ENCODE measurements around the gene AQP9. TPM values are rescaled to one million over a fixed set of nuclear protein-coding genes. Genes with fewer than 3 reads are reported as not detected.

The AQP9 gene
- total RNA-seq, 1 donor from 2014 or later, result not detected

DNA sequence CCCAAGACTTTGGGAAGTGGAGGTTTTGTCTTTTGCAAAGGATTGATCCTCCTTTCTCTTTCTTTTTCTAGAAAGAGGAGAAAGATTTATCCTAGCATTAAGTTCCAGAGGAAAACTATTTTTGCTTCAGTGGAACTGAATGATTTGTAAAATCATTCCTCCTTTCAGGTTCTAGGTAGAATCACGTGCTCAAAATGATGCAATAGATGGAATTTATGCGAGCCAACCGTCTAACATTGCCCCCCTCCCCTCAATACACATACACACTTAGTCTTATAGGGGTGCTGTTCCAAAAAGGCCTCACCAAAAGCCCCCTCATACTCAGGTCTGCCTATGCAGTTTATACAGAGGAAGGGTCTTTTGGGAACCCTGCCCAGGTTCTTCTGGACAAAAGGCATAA is 85.3 kb downstream of the AQP9 start:
- peaks cover 5% of the 10 kb centered on the region for H3K4me1 Mint-ChIP-seq
- no peaks in the 10 kb centered on the region for H3K4me1 ChIP-seq
- H2AFZ ChIP-seq (replicated peaks), result peak overlapping the region; percentile 27
- no peak overlapping the region for H3K4me3 Mint-ChIP-seq
- no peaks in the 10 kb centered on the region for H3K79me2 ChIP-seq (ENCODE audit: low read depth)
- no peak for DNase-seq (ENCODE audit: low spot score)
- H3K27ac ChIP-seq, result no peak overlapping the region
- no peaks in the 10 kb centered on the region for H3K9me3 ChIP-seq (ENCODE audit: low read depth)
- no peaks in the 10 kb centered on the region for H3K27me3 Mint-ChIP-seq (ENCODE audit: insufficient read depth, low read depth)
- H3K36me3 ChIP-seq, result no peaks in the 10 kb centered on the region
- no peaks in the 10 kb centered on the region for H4K20me1 ChIP-seq (ENCODE audit: low read depth)
- H3K27ac Mint-ChIP-seq, result no peak overlapping the region
- H3K9ac ChIP-seq, result no peak overlapping the region
- no peak overlapping the region for H3K4me2 ChIP-seq
- H3K9me3 Mint-ChIP-seq, result peaks cover 12% of the 10 kb centered on the region
- TF ChIP-seq EZH2phosphoT487 (IDR thresholded peaks at IDR 0.05) (no peak), EZH2 (IDR thresholded peaks at IDR 0.05) (no peak)
- TF ChIP-seq, protein P1, sequence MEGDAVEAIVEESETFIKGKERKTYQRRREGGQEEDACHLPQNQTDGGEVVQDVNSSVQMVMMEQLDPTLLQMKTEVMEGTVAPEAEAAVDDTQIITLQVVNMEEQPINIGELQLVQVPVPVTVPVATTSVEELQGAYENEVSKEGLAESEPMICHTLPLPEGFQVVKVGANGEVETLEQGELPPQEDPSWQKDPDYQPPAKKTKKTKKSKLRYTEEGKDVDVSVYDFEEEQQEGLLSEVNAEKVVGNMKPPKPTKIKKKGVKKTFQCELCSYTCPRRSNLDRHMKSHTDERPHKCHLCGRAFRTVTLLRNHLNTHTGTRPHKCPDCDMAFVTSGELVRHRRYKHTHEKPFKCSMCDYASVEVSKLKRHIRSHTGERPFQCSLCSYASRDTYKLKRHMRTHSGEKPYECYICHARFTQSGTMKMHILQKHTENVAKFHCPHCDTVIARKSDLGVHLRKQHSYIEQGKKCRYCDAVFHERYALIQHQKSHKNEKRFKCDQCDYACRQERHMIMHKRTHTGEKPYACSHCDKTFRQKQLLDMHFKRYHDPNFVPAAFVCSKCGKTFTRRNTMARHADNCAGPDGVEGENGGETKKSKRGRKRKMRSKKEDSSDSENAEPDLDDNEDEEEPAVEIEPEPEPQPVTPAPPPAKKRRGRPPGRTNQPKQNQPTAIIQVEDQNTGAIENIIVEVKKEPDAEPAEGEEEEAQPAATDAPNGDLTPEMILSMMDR (IDR thresholded peaks at IDR 0.05), result no peak
- H3K36me3 Mint-ChIP-seq, result no peaks in the 10 kb centered on the region
- H3K27me3 ChIP-seq, result no peaks in the 10 kb centered on the region
- H3K4me3 ChIP-seq, result no peak overlapping the region
- peaks cover 2% of the 10 kb centered on the region for H3F3A ChIP-seq (ENCODE audit: low read depth)

DNA sequence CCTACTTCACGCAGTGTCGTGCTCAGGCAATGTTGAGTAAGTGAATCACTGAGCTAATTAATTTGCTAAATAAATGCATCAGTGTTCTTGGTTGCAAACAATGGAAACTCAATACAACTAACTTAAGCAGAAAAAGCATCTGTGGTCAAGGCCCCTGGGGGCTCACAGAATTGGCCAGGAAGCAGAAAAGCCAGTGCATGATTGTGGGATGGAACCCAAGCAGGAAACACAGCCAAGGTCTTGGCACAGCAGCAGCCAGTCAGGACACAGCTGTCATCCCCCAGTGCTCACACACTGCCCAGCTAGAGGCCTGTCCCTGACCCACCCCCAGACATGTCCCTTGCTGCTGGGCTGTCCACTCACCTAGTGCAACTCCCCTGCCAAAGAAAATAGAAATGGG is 85.9 kb downstream of the AQP9 start:
- H3K27ac ChIP-seq, result no peak overlapping the region
- H3K4me1 ChIP-seq, result peaks cover 2% of the 10 kb centered on the region
- H3K36me3 ChIP-seq, result no peaks in the 10 kb centered on the region
- peaks cover 11% of the 10 kb centered on the region for H3K4me1 Mint-ChIP-seq
- no peak for DNase-seq (ENCODE audit: low spot score)
- H3K79me2 ChIP-seq (ENCODE audit: low read depth), result no peaks in the 10 kb centered on the region
- H4K20me1 ChIP-seq (ENCODE audit: low read depth), result no peaks in the 10 kb centered on the region
- H3K4me3 ChIP-seq, result no peak overlapping the region
- H2AFZ ChIP-seq (replicated peaks), result no peak overlapping the region
- H3K36me3 Mint-ChIP-seq, result no peaks in the 10 kb centered on the region
- no peak overlapping the region for H3K27ac Mint-ChIP-seq
- no peak overlapping the region for H3K4me2 ChIP-seq
- H3K9me3 ChIP-seq (ENCODE audit: low read depth), result no peaks in the 10 kb centered on the region
- H3K27me3 Mint-ChIP-seq (ENCODE audit: insufficient read depth, low read depth), result no peaks in the 10 kb centered on the region
- no peaks in the 10 kb centered on the region for H3K27me3 ChIP-seq
- no peak overlapping the region for H3K9ac ChIP-seq
- H3F3A ChIP-seq (ENCODE audit: low read depth), result peaks cover 9% of the 10 kb centered on the region
- H3K4me3 Mint-ChIP-seq, result no peak overlapping the region
- TF ChIP-seq EZH2phosphoT487 (IDR thresholded peaks at IDR 0.05), result no peak
- no peak for TF ChIP-seq EZH2 (IDR thresholded peaks at IDR 0.05)
- TF ChIP-seq, protein P1 (IDR thresholded peaks at IDR 0.05), result no peak
- H3K9me3 Mint-ChIP-seq, result peaks cover 12% of the 10 kb centered on the region

DNA sequence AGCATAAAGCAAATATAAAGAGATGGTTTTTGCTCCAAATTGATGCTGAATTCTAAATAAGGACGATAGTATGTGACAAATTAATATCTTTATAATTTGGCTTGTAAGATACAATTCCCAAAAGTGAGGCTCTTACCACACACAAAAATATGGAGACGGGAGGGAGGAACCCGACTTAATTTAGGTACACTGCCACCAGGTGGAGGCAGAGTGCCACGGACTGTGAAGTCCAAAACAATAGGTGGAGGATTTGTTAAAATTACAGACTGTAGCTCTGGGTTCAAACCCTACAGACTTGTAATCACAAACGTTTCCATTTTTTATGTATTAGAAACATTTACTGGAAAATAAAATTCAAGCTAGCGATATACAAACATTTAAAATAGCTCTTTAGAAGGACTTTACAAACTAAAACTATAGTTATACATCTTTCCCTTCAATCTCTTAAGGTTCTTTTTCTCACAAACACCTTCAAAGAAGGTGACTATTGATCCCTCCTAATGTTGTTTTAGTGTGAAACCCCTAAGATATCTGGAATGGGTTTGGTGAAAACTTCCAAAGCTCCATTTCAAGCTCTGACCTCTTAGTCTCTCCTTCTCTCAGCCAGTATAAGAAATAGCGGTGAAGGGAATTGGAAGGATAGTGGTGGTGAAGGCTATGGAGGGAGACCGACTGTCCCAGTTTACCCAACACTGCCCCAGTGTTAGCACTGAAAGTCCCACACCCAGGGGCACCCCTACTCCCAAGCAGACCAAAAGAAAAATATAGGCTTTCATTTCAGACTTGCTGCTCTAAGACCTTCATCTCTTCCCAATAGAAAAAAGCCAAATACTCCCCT is 89.7 kb downstream of the AQP9 start:
- no peak overlapping the region for H3K9ac ChIP-seq
- no peaks in the 10 kb centered on the region for H3K9me3 ChIP-seq (ENCODE audit: low read depth)
- H3K79me2 ChIP-seq (ENCODE audit: low read depth), result no peaks in the 10 kb centered on the region
- H3K4me1 Mint-ChIP-seq, result peaks cover 20% of the 10 kb centered on the region
- DNase-seq (ENCODE audit: low spot score), result peak; percentile 86
- no peak overlapping the region for H3K4me3 ChIP-seq
- H3K36me3 Mint-ChIP-seq, result no peaks in the 10 kb centered on the region
- no peak overlapping the region for H3K27ac ChIP-seq
- no peaks in the 10 kb centered on the region for H3K27me3 Mint-ChIP-seq (ENCODE audit: insufficient read depth, low read depth)
- TF ChIP-seq, protein P1 (IDR thresholded peaks at IDR 0.05), result peak; percentile 91
- no peak for TF ChIP-seq EZH2phosphoT487 (IDR thresholded peaks at IDR 0.05)
- TF ChIP-seq EZH2 (IDR thresholded peaks at IDR 0.05), result no peak
- no peaks in the 10 kb centered on the region for H4K20me1 ChIP-seq (ENCODE audit: low read depth)
- no peak overlapping the region for H3K4me2 ChIP-seq
- no peaks in the 10 kb centered on the region for H3K27me3 ChIP-seq
- peaks cover 9% of the 10 kb centered on the region for H3F3A ChIP-seq (ENCODE audit: low read depth)
- no peak overlapping the region for H3K27ac Mint-ChIP-seq
- no peak overlapping the region for H3K4me3 Mint-ChIP-seq
- no peak overlapping the region for H2AFZ ChIP-seq (replicated peaks)
- H3K36me3 ChIP-seq, result no peaks in the 10 kb centered on the region
- no peaks in the 10 kb centered on the region for H3K9me3 Mint-ChIP-seq
- peaks cover 18% of the 10 kb centered on the region for H3K4me1 ChIP-seq
